ENCODE measurements around the gene PRKD2.

DNA sequence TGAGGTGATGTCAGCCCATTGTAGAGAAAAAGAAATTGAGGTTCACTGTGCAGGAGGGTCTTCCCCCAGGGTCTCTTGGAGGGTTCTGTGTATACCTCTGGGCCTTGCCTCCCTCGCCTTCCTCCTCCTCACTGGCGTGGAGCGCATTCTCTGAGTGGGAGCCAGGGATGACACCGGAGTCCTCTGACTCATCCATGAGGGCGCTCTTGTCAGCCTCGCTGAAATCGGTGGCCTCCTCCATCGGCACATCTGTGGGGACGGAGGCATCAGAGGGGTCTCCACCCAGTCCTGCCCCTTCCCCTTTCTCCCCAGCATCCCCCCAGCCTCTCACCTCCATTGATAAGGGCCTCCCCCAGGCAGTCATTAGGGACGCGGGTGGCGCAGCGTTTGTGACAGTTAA lies 16.2 kb downstream of the PRKD2 start:
- TF ChIP-seq, protein P1, sequence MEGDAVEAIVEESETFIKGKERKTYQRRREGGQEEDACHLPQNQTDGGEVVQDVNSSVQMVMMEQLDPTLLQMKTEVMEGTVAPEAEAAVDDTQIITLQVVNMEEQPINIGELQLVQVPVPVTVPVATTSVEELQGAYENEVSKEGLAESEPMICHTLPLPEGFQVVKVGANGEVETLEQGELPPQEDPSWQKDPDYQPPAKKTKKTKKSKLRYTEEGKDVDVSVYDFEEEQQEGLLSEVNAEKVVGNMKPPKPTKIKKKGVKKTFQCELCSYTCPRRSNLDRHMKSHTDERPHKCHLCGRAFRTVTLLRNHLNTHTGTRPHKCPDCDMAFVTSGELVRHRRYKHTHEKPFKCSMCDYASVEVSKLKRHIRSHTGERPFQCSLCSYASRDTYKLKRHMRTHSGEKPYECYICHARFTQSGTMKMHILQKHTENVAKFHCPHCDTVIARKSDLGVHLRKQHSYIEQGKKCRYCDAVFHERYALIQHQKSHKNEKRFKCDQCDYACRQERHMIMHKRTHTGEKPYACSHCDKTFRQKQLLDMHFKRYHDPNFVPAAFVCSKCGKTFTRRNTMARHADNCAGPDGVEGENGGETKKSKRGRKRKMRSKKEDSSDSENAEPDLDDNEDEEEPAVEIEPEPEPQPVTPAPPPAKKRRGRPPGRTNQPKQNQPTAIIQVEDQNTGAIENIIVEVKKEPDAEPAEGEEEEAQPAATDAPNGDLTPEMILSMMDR (conservative IDR thresholded peaks at IDR 0.05; ENCODE audit: low read depth, low read length) = no peak
- TF ChIP-seq EZH2 (IDR thresholded peaks at IDR 0.05; ENCODE audit: borderline replicate concordance, low read depth, low read length, poor library complexity, severe bottlenecking) = no peak

All from A673 (cell line).